ENCODE data around the gene LMNTD2. TPM values are rescaled to one million over a fixed set of nuclear protein-coding genes. Genes with fewer than 3 reads are reported as not detected.

LMNTD2 gene
- total and polyA plus RNA-seq, 2 of the 13 experiments (the other 11 are each of a cell fraction or from before 2014, with no cell fraction given): 1.1 to 3.1 TPM

- TF ChIP-seq HMGXB4 (CRISPR knock-in tag; IDR thresholded peaks at IDR 0.05; ENCODE audit: borderline replicate concordance in 1 of 2, low read depth in 1 of 2): peak; percentile 13 to 62; a peak in 2 of 4 replicates
- peak; percentile 89 for TF ChIP-seq ATF7-NPFF (CRISPR knock-in tag; IDR thresholded peaks at IDR 0.05; ENCODE audit: low read depth)
- no peak for TF ChIP-seq TAF15 (IDR thresholded peaks at IDR 0.05; ENCODE audit: low read depth, low read length, poor library complexity, severe bottlenecking)
- TF ChIP-seq ZNF83 (CRISPR knock-in tag; IDR thresholded peaks at IDR 0.05; ENCODE audit: borderline replicate concordance): no peak
- no peak for TF ChIP-seq TRIM22 (IDR thresholded peaks at IDR 0.05)
- TF ChIP-seq ZNF704 (CRISPR knock-in tag; IDR thresholded peaks at IDR 0.05; ENCODE audit: borderline replicate concordance): 0 out of 2 replicates have a peak, but pooled peaks have one; percentile 76
- peak; percentile 40 for TF ChIP-seq ZNF275 (CRISPR knock-in tag; IDR thresholded peaks at IDR 0.05; ENCODE audit: borderline replicate concordance)
- 0 out of 2 replicates have a peak, but pooled peaks have one; percentile 32 for TF ChIP-seq ZSCAN29 (CRISPR knock-in tag; conservative IDR thresholded peaks at IDR 0.05)
- TF ChIP-seq ZFP36L2 (CRISPR knock-in tag; IDR thresholded peaks at IDR 0.05): no peak
- TF ChIP-seq REPIN1 (CRISPR knock-in tag; IDR thresholded peaks at IDR 0.05; ENCODE audit: borderline replicate concordance, low read depth): 0 out of 2 replicates have a peak, but pooled peaks have one; percentile 21
- TF ChIP-seq ZMAT5 (CRISPR knock-in tag; IDR thresholded peaks at IDR 0.05; ENCODE audit: borderline replicate concordance, low read depth): no peak
- 0 out of 2 replicates have a peak, but pooled peaks have one; percentile 62 for TF ChIP-seq ZNF333 (CRISPR knock-in tag; IDR thresholded peaks at IDR 0.05; ENCODE audit: borderline replicate concordance)
- no peak for TF ChIP-seq NR2F6 (IDR thresholded peaks at IDR 0.05)
- TF ChIP-seq NR2F6 (CRISPR knock-in tag; IDR thresholded peaks at IDR 0.05): peak; percentile 37; the same call in 1 of the 2 replicates
- no peak for TF ChIP-seq CENPX (CRISPR knock-in tag; IDR thresholded peaks at IDR 0.05)
- no peak for TF ChIP-seq TEF (CRISPR knock-in tag; IDR thresholded peaks at IDR 0.05)
- no peak for TF ChIP-seq DRAP1 (CRISPR knock-in tag; IDR thresholded peaks at IDR 0.05)
- TF ChIP-seq GLI4 (CRISPR knock-in tag; IDR thresholded peaks at IDR 0.05; ENCODE audit: borderline replicate concordance): 0 out of 2 replicates have a peak, but pooled peaks have one; percentile 66
- TF ChIP-seq BORCS8-MEF2B (CRISPR knock-in tag; IDR thresholded peaks at IDR 0.05): peak; percentile 45
Measured at GRCh38 chr11:506238-506994, 54.1 kb downstream of the LMNTD2 start (continued).

Measured in HepG2 (cell line).